GM12865 (cell line): ENCODE data around the gene HSD11B1L.
"Not testable (repeated sequence)": the region's sequence is repeated elsewhere in the genome, so short reads cannot be mapped to it uniquely, and the experiment has no call there.

ENCODE experiments used
- DNase-seq: peaks from one replicate; pipeline ENCODE4 v3.0.0; 2010; ENCODE audit warnings: low read depth
- H3K4me3 ChIP-seq: 2 replicates; pipeline ENCODE4 v1.5.1; 2011; ENCODE audit warnings: mild to moderate bottlenecking, low read depth, low read length, control low read depth
- CTCF ChIP-seq: IDR thresholded peaks from 2 replicates; pipeline ENCODE4 v1.5.1; 2011; ENCODE audit warnings: low read length, control low read depth, low read depth, inconsistent platforms; ENCODE audit not compliant: insufficient read depth; ENCODE audit errors: missing control alignments

The HSD11B1L gene

DNA sequence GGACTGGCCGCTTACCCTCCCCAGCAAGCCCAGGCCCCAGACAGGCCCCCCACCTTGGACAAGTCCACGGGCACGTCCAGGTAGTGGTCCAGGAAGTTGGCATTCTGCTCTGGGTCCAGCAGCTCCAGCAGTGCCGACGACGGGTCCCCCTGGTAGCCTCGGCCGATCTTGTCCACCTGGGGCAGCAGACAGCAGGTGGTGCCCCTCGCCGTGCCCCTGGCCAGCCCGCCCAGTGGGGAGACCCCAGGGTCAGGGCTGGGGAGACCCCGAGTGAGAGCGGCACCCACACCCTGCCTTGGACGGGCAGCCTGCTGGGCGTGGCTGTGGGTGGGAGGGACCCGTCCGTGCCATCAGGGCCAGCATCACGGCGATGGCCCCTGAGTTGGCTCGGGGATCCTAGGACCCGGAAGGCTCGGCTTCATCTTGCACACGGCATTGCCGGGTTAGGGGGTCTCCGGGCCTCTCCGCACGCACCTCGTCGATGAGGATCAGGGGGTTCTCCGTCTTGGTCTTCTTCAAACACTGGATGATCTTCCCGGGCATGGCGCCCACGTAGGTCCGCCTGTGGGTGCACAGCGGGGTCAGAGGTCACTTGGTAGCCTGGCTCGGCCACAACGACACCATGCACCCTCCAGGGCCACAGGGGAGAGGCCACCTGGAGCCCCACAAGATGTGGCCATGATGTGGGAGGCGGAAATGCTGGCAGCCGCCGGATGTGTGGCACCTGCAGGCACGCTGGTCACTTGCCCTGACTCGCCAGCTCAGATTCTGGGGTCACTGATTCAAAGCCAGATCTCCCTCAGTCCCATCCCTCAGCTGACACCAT lies 15.6 kb downstream of the HSD11B1L start:
- DNase-seq, result peak; percentile 29
- H3K4me3 ChIP-seq, result no peak overlapping the region
- no peak for TF ChIP-seq CTCF

GRCh38 chr19:5697022-5697889 lies 16.4 kb downstream of the HSD11B1L start:
- peak; percentile 21 for DNase-seq
- no peak for TF ChIP-seq CTCF
- H3K4me3 ChIP-seq, result no peak overlapping the region

- no peak for TF ChIP-seq CTCF
- no peak overlapping the region for H3K4me3 ChIP-seq
- peak; percentile 10 for DNase-seq
Measured at GRCh38 chr19:5697890-5698634, 17.2 kb downstream of the HSD11B1L start.

GRCh38 chr19:5698635-5699422 lies 18.0 kb downstream of the HSD11B1L start:
- no peak overlapping the region for H3K4me3 ChIP-seq
- DNase-seq, result peak; percentile 12
- TF ChIP-seq CTCF, result no peak

DNA sequence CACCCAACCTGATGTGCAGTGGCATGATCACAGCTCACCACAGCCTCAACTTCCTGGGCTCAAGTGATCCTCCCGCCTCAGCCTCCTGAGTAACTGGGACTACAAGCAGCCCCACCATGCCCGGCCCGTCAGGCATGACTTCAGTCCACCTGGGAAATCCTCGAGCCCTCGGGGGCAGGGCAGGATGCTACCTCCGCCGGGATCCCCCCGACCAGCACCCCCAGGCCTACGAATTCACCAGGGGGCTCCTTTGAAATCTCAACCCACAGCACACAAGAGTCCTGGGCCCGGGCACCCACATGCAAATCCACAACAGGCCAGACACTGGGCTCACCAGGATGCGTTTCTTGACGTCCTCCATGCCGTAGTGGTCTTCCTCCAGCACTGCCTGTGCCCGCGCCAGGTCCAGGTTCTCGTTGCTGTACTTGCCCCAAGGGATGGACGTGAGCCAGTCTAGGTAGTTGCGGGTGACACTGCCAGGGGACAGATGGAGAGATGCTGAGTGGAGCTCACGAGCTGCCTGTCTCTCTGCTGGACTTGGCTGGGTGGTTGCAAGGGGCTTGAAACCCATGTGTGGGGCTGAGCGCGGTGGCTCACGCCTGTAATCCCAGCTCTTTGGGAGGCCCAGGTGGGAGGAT lies 19.7 kb downstream of the HSD11B1L start:
- H3K4me3 ChIP-seq, result no peak overlapping the region
- DNase-seq, result peak; percentile 6
- no peak for TF ChIP-seq CTCF

DNA sequence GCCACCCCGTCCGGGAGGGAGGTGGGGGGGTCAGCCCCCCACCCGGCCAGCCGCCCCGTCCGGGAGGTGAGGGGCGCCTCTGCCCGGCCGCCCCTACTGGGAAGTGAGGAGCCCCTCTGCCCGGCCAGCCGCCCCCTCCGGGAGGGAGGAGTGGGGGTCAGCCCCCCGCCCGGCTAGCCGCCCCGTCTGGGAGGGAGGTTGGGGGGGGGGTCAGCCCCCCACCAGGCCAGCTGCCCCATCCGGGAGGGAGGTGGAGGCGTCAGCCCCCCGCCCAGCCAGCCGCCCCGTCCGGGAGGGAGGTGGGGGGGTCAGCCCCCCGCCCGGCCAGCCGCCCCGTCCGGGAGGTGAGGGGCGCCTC lies 21.2 kb downstream of the HSD11B1L start:
- not testable (repeated sequence) for H3K4me3 ChIP-seq, DNase-seq
